Osteoblast (primary cell): ENCODE measurements around the gene PIK3C2B. TPM values are rescaled to one million over a fixed set of nuclear protein-coding genes. Genes with fewer than 3 reads are reported as not detected.

Experiments
- DNase-seq: peaks from one replicate; pipeline ENCODE4 v3.0.0; 2011; ENCODE audit warnings: low spot score, mixed read lengths; ENCODE audit not compliant: insufficient read length; ENCODE audit errors: missing footprints
- H2AFZ ChIP-seq: 2 replicates; pipeline ENCODE4 v1.6.0; 2011; ENCODE audit warnings: mild to moderate bottlenecking, low read length
- H3K27ac ChIP-seq: 2 replicates; pipeline ENCODE4 v1.5.1; 2011; ENCODE audit warnings: mild to moderate bottlenecking, low read depth, low read length, moderate library complexity
- H3K27me3 ChIP-seq: 2 replicates; pipeline ENCODE4 v1.6.0; 2012; ENCODE audit warnings: mild to moderate bottlenecking, control low read depth, inconsistent platforms, low read length, moderate library complexity; ENCODE audit not compliant: insufficient read depth
- H3K36me3 ChIP-seq: 2 replicates; pipeline ENCODE4 v1.5.1; 2011; ENCODE audit warnings: mild to moderate bottlenecking, low read length, control low read depth, moderate library complexity; ENCODE audit not compliant: insufficient read depth
- H3K4me1 ChIP-seq: 2 replicates; pipeline ENCODE4 v1.5.1; 2011; ENCODE audit warnings: mild to moderate bottlenecking, low read length, control low read depth, moderate library complexity; ENCODE audit not compliant: insufficient read depth
- H3K4me2 ChIP-seq: 2 replicates; pipeline ENCODE4 v1.6.0; 2011; ENCODE audit warnings: mild to moderate bottlenecking, low read length; ENCODE audit not compliant: insufficient read depth
- H3K4me3 ChIP-seq: fragments of 200-600 bp; sonication (generic); 3 replicates; pipeline ENCODE4 v1.5.1; 2012; ENCODE audit warnings: mild to moderate bottlenecking, low read length, inconsistent platforms; ENCODE audit not compliant: insufficient read depth
- H3K79me2 ChIP-seq: 2 replicates; pipeline ENCODE4 v1.6.0; 2012; ENCODE audit warnings: mild to moderate bottlenecking, low read length, control low read depth, inconsistent platforms; ENCODE audit not compliant: insufficient read depth
- H3K9me3 ChIP-seq: 2 replicates; pipeline ENCODE4 v1.5.1; 2011; ENCODE audit warnings: low read depth, low read length, control low read depth
- H4K20me1 ChIP-seq: 2 replicates; pipeline ENCODE4 v1.6.0; 2012; ENCODE audit warnings: mild to moderate bottlenecking, low read length, control low read depth; ENCODE audit not compliant: insufficient read depth
- CTCF ChIP-seq: IDR thresholded peaks from 2 replicates; pipeline ENCODE4 v1.5.1; 2011; ENCODE audit warnings: mild to moderate bottlenecking, low read depth, low read length, moderate library complexity; ENCODE audit errors: extremely low read depth
- total RNA-seq: library from RNA; depleted of rRNA; stranded (reverse); fragments of >200 nt; gene quantifications from 2 replicates; pipeline ENCODE4 v1.2.3, GENCODE V29; 2012

Gene PIK3C2B
- total RNA-seq, 1 donor = 0.36 TPM

- Histone ChIP-seq H3K79me2 (no peaks in the 10 kb centered on the region), H3K4me3 (no peak overlapping the region), H3K27ac (no peak overlapping the region), H3K4me1 (no peaks in the 10 kb centered on the region), H3K36me3 (no peaks in the 10 kb centered on the region), H3K4me2 (no peak overlapping the region), H3K9me3 (no peaks in the 10 kb centered on the region), H4K20me1 (peaks cover 3% of the 10 kb centered on the region), H3K27me3 (peaks cover 14% of the 10 kb centered on the region), H2AFZ (no peak overlapping the region)
- TF ChIP-seq CTCF = no peak
- no peak for DNase-seq
Observed at GRCh38 chr1:204451352-204452124, 43.1 kb downstream of the PIK3C2B start.

GRCh38 chr1:204450461-204451257, 43.9 kb downstream of the PIK3C2B start:
- Histone ChIP-seq H3K27me3 (peaks cover 14% of the 10 kb centered on the region), H3K9me3 (no peaks in the 10 kb centered on the region), H3K79me2 (no peaks in the 10 kb centered on the region), H3K27ac (no peak overlapping the region), H3K4me3 (no peak overlapping the region), H3K4me1 (no peaks in the 10 kb centered on the region), H2AFZ (no peak overlapping the region), H3K36me3 (no peaks in the 10 kb centered on the region), H4K20me1 (peaks cover 3% of the 10 kb centered on the region), H3K4me2 (no peak overlapping the region)
- no peak for TF ChIP-seq CTCF
- DNase-seq = no peak

DNA sequence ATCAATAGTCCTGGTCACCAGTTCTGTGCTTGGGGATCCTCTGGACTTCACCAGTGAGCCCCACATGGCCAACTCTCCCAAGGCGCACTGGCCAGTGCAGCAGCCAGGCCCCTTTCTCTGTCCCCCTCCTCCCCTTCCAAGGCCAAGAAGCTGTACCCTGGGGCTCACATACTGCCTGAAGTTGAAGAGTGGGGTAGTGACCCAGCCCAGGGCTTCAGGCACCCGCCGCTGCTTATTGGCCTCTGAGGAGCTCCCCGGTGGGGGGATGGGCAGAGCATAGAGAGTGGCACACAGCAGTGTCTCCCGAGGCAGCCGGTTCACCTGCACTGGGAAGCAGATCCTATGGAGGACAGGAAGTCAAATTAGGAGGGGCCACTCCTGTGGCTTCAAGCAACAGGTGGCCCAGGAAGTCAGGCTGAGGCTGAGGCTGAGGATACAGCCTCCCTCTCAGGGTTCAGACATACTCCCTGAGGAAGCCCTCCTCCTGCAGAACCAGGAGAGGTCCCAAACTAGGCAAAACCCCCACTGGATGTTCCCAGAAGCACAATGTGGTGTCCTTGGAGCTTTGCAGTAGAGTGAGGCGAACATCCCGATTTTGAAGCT, 44.8 kb downstream of the PIK3C2B start:
- Histone ChIP-seq H3K27me3 (peaks cover 14% of the 10 kb centered on the region), H3K4me2 (no peak overlapping the region), H3K36me3 (no peaks in the 10 kb centered on the region), H3K27ac (no peak overlapping the region), H4K20me1 (peaks cover 3% of the 10 kb centered on the region), H3K4me3 (no peak overlapping the region), H3K4me1 (no peaks in the 10 kb centered on the region), H3K79me2 (no peaks in the 10 kb centered on the region), H2AFZ (no peak overlapping the region), H3K9me3 (no peaks in the 10 kb centered on the region)
- no peak for TF ChIP-seq CTCF
- DNase-seq = no peak
